RWPE1 (cell line): ENCODE measurements around the gene RAB22A.

Experiments used
- CTCF ChIA-PET: fragments of 350-600 bp; sonication (Branson Sonifier 250); formaldehyde crosslinking; extraction: SDS; loops from one replicate; lab custom pipeline; 2021; lab: Yijun Ruan, JAX
- POLR2A ChIA-PET: fragments of 400-600 bp; formaldehyde crosslinking; extraction: SDS; loops from one replicate; lab custom pipeline; 2020; ENCODE audit warnings: antibody characterized with exemption; ENCODE audit not compliant: low non-redundant PET; lab: Yijun Ruan, JAX
- DNase-seq: peaks from one replicate; pipeline ENCODE4 v3.0.0; 2012; ENCODE audit warnings: low spot score
- H3K27ac ChIP-seq: fragments of 450-650 bp; 2 replicates; pipeline ENCODE4 v1.5.1; 2017
- TF ChIP-seq, protein P1 (sequence below): fragments of 450-650 bp; conservative IDR thresholded peaks from 2 replicates; pipeline ENCODE4 v1.5.1; 2017; ENCODE audit warnings: low read depth, mild to moderate bottlenecking

Gene RAB22A

DNA sequence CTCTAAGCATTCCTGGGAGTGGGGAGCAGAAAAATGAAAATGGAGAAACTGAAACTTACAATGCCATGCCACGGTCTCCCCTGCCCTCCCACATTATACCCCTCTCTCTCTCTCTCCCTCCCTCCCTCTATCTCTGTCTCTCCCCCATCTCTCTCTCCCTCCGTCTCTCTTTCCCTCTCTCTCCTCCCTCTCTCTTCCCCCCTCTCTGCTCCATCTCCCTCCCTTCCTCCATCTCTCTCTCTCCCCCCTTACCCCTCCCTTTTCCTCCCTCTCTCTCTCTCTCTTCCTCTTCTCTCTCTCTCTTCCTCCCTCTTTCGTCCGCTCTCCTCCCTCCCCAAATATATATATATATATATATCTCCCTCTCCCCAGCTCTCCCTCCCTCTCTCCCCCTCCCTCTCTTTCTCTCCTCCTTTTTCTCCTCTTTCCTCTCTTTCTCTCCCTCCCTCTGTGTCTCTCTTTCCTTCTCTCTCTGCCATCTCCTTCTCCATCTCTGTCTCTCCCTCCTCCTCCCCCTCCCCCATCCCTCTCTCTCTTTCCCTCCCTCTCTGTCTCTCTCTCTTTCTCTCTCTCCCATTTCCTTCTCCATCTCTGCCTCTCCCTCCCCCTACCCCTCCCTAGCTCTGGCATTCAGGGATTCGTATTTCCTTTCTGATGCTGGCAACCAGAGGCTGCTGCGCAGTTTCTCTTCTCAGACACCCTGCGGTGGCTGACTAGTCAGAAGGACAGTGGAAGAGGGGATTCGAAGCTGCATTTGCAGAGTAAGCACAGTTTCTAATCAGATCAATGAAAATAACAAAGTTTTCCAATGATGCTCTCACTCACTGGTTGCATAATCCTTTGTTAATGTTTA is 65.6 kb downstream of the RAB22A start:
- no peak overlapping the region for H3K27ac ChIP-seq
- CTCF ChIA-PET: interaction anchor here (0.8 to 1.0 kb wide), 2 partner anchors 31 to 41 kb away, joined by 3 to 5 read pairs; no protein-coding TSS in a partner anchor
- TF ChIP-seq, protein P1, sequence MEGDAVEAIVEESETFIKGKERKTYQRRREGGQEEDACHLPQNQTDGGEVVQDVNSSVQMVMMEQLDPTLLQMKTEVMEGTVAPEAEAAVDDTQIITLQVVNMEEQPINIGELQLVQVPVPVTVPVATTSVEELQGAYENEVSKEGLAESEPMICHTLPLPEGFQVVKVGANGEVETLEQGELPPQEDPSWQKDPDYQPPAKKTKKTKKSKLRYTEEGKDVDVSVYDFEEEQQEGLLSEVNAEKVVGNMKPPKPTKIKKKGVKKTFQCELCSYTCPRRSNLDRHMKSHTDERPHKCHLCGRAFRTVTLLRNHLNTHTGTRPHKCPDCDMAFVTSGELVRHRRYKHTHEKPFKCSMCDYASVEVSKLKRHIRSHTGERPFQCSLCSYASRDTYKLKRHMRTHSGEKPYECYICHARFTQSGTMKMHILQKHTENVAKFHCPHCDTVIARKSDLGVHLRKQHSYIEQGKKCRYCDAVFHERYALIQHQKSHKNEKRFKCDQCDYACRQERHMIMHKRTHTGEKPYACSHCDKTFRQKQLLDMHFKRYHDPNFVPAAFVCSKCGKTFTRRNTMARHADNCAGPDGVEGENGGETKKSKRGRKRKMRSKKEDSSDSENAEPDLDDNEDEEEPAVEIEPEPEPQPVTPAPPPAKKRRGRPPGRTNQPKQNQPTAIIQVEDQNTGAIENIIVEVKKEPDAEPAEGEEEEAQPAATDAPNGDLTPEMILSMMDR: no peak
- DNase-seq: no peak
- POLR2A ChIA-PET: no interaction called here

DNA sequence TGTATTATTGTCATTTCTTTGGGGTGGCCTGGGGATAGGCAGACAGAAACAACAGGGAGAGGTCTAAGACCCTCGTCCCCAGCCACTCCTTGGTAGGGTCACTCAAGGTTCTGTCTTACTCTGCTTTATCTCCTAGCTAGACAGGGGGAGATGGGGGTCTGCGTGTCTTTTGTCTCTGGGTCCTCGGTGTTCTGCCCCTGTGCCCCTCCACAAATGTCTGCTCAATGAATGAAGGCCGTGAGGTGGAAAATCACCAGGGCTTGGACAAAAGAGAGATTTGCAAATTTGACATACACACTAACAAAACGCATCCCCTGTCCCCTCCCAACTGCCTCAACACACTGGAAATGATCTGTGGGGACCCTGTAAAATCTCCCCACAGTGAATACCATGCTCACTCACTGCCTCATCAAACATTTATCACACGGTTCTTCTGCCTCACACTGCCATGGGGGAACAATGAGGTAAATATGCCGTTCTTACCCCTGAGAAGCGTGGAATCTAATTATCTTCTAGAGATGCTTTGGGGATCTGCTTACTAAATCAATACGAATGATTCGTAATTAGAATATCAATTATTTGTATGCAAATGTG is 66.3 kb downstream of the RAB22A start:
- POLR2A ChIA-PET: no interaction called here
- TF ChIP-seq, protein P1: no peak
- CTCF ChIA-PET: interaction anchor here (0.8 kb wide), 1 partner anchor 31 kb away, joined by 5 read pairs; no protein-coding TSS in a partner anchor
- no peak for DNase-seq
- H3K27ac ChIP-seq: no peak overlapping the region

DNA sequence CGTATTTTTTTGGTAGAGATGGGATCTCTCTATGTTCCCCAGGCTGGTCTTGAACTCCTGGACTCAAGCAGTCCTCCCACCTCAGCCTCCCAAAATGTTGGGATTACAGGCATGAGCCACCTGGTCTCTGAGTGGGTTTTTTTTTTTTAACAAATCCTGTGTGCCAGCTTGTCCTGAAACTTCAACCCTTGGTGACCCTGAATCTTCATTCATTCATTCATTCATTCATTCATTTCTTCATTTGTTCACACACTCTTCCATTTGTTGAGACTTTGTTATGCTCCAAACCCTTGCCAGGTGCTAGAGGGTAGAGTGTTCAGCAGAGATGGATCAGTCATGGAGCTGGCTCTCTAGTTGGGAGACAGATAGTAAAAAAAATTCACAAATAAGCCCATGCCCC is 67.5 kb downstream of the RAB22A start:
- POLR2A ChIA-PET: interaction anchor here (0.6 kb wide), 1 partner anchor 947 kb away, joined by 3 read pairs; no protein-coding TSS in a partner anchor
- no peak for DNase-seq
- TF ChIP-seq, protein P1: no peak
- CTCF ChIA-PET: interaction anchor here (0.6 kb wide), 1 partner anchor 15 kb away, joined by 3 read pairs; no protein-coding TSS in a partner anchor
- H3K27ac ChIP-seq: no peak overlapping the region

DNA sequence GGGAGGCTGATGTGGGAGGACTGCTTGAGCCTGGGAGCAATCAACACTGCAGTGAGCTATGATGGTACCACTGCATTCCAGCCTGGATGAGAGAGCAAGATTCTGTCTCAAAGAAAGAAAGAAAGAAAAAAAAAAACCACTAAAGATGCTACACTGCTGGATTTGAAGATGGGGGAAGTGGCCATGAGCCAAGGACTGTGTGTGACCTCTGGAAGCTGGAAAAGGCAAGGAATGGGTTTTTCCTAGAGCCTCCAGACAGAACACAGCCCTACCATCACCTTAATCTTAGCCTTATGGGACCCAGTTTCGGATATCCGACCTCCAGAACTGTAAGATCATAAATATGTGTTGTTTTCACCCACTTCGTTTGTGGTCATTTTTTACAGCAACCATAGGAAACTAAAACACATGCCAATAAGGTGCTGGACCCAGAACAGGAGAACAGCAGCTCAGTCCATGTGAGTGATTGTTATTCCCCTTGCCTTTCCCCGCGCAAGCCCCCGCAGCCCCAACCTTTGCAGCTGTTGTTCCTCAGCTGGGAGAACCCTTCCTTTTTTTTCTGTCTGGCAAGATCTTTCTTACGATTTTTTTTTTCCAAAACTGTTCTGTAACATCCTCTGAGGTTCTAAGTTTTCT is 68.4 kb downstream of the RAB22A start:
- DNase-seq: no peak
- TF ChIP-seq, protein P1: no peak
- CTCF ChIA-PET: interaction anchor here (0.7 to 1.1 kb wide), 2 partner anchors 63 to 148 kb away, joined by 3 to 5 read pairs; no protein-coding TSS in a partner anchor
- POLR2A ChIA-PET: no interaction called here
- no peak overlapping the region for H3K27ac ChIP-seq

DNA sequence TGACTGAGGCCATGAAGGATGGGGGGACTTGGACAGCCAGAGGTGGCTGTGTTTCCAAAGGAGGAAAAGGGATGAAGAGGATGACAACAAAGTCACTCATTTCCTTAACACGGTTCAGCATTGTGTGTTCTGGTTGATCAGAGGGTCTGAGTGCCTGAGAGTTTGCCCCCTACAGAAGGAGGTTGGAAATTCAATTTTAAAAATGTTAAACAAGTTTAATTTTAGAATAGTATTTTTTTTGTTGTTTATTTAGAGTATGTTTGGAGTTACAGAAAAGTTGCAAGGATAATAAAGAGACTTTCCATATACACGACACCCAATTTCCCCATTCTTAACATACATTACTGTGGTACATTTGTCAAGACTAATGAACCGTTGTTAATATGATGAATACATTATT is 69.2 kb downstream of the RAB22A start:
- no peak for DNase-seq
- TF ChIP-seq, protein P1: no peak
- no peak overlapping the region for H3K27ac ChIP-seq
- ChIA-PET CTCF (interaction anchor here (0.7 to 1.1 kb wide), 2 partner anchors 64 to 149 kb away, joined by 3 to 5 read pairs; no protein-coding TSS in a partner anchor), POLR2A (no interaction called here)

DNA sequence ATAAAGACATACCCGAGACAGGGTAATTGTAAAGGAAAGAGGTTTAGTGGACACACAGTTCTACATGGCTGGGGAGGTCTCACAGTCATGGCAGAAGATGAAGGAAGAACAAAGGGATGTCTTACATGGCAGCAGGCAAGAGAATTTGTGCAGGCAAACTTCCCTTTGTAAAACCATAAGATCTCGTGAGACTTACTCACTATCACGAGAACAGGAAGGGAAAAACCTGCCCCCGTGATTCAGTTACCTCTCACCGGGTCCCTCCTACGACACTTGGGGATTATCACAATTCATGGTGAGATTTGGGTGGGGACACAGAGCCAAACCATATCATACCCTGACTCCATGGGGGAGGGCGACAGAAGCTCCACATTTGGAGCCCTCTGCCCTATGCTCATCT is 72.1 kb downstream of the RAB22A start:
- CTCF ChIA-PET: interaction anchor here (0.6 kb wide), 1 partner anchor 19 kb away, joined by 5 read pairs; no protein-coding TSS in a partner anchor
- POLR2A ChIA-PET: interaction anchor here (0.6 kb wide), 1 partner anchor 145 kb away, joined by 3 read pairs; no protein-coding TSS in a partner anchor
- DNase-seq: no peak
- TF ChIP-seq, protein P1: no peak
- no peak overlapping the region for H3K27ac ChIP-seq
